MM.1S (cell line): Measurements from ENCODE around the gene C15orf39.

Source experiments
- CTCF ChIP-seq: fragments of 300-600 bp; sonication (generic); IDR thresholded peaks from 2 replicates; pipeline ENCODE4 v1.5.1; 2016; ENCODE audit warnings: antibody characterized with exemption, low read length, mixed read lengths
- EZH2 ChIP-seq: fragments of 300-600 bp; sonication (generic); optimal IDR thresholded peaks from 2 replicates; pipeline ENCODE3; 2017; ENCODE audit warnings: low read depth, mild to moderate bottlenecking, antibody characterized with exemption, low read length, mixed read lengths

GRCh38 chr15:75174729-75175128, 27.0 kb upstream of the C15orf39 start:
- no peak for TF ChIP-seq EZH2
- no peak for TF ChIP-seq CTCF
